ENCODE results near the gene CNTN5. TPM values are rescaled to one million over a fixed set of nuclear protein-coding genes. Genes with fewer than 3 reads are reported as not detected.

Gene CNTN5
- polyA plus RNA-seq, 1 donor from 2014 or later, result 1.1 TPM

GRCh38 chr11:99881610-99882009 lies 860.9 kb downstream of the CNTN5 start:
- no peak overlapping the region for H3K4me3 ChIP-seq (ENCODE audit: low read length)
- H3K27me3 ChIP-seq (ENCODE audit: insufficient read depth, low read depth, low read length), result no peaks in the 10 kb centered on the region
- TF ChIP-seq MXI1 (conservative IDR thresholded peaks at IDR 0.05; ENCODE audit: poor library complexity, severe bottlenecking) (no peak), POLR2AphosphoS5 (IDR thresholded peaks at IDR 0.05) (no peak), EZH2 (IDR thresholded peaks at IDR 0.05; ENCODE audit: borderline replicate concordance, insufficient read depth, low read length, poor library complexity, severe bottlenecking) (no peak), RAD21 (conservative IDR thresholded peaks at IDR 0.05) (no peak), CTCF (IDR thresholded peaks at IDR 0.05; ENCODE audit: poor library complexity, severe bottlenecking) (no peak), SMC3 (conservative IDR thresholded peaks at IDR 0.05; ENCODE audit: poor library complexity) (no peak)
- H3K9ac ChIP-seq (ENCODE audit: low read length), result no peak overlapping the region
- no peaks in the 10 kb centered on the region for H3K9me3 ChIP-seq (ENCODE audit: low read length)
- no peaks in the 10 kb centered on the region for H3K9me2 ChIP-seq (ENCODE audit: insufficient read depth, low read length)
- no peaks in the 10 kb centered on the region for H4K20me1 ChIP-seq (ENCODE audit: insufficient read depth)
- no peaks in the 10 kb centered on the region for H3K79me2 ChIP-seq (replicated peaks; ENCODE audit: insufficient read depth, low read length)
- no peak overlapping the region for H3K27ac ChIP-seq (ENCODE audit: low read length)
- H3K36me3 ChIP-seq (ENCODE audit: insufficient read depth, low read length), result no peaks in the 10 kb centered on the region
- no peak overlapping the region for H3K4me2 ChIP-seq (ENCODE audit: low read length)
- no peak overlapping the region for H2AFZ ChIP-seq (ENCODE audit: low read depth, low read length)
- H3F3A ChIP-seq (ENCODE audit: insufficient read depth, low read length, poor library complexity, severe bottlenecking), result no peaks in the 10 kb centered on the region

GRCh38 chr11:99884750-99885149 lies 864.0 kb downstream of the CNTN5 start:
- no peak overlapping the region for H3K4me2 ChIP-seq (ENCODE audit: low read length)
- no peak overlapping the region for H3K27ac ChIP-seq (ENCODE audit: low read length)
- no peaks in the 10 kb centered on the region for H3F3A ChIP-seq (ENCODE audit: insufficient read depth, low read length, poor library complexity, severe bottlenecking)
- H3K9me2 ChIP-seq (ENCODE audit: insufficient read depth, low read length), result no peaks in the 10 kb centered on the region
- no peaks in the 10 kb centered on the region for H3K79me2 ChIP-seq (replicated peaks; ENCODE audit: insufficient read depth, low read length)
- H3K27me3 ChIP-seq (ENCODE audit: insufficient read depth, low read depth, low read length), result no peaks in the 10 kb centered on the region
- H3K9ac ChIP-seq (ENCODE audit: low read length), result no peak overlapping the region
- H4K20me1 ChIP-seq (ENCODE audit: insufficient read depth), result no peaks in the 10 kb centered on the region
- no peaks in the 10 kb centered on the region for H3K36me3 ChIP-seq (ENCODE audit: insufficient read depth, low read length)
- no peak for TF ChIP-seq SMC3 (conservative IDR thresholded peaks at IDR 0.05; ENCODE audit: poor library complexity)
- TF ChIP-seq CTCF (IDR thresholded peaks at IDR 0.05; ENCODE audit: poor library complexity, severe bottlenecking), result no peak
- TF ChIP-seq TAF1 (IDR thresholded peaks at IDR 0.05; ENCODE audit: low read depth), result no peak
- TF ChIP-seq MXI1 (conservative IDR thresholded peaks at IDR 0.05; ENCODE audit: poor library complexity, severe bottlenecking), result no peak
- no peak for TF ChIP-seq RAD21 (conservative IDR thresholded peaks at IDR 0.05)
- no peak for TF ChIP-seq EP300 (conservative IDR thresholded peaks at IDR 0.05; ENCODE audit: poor library complexity, severe bottlenecking)
- no peak for TF ChIP-seq REST (IDR thresholded peaks at IDR 0.05; ENCODE audit: borderline replicate concordance)
- TF ChIP-seq POLR2AphosphoS5 (IDR thresholded peaks at IDR 0.05), result no peak
- TF ChIP-seq EZH2 (IDR thresholded peaks at IDR 0.05; ENCODE audit: borderline replicate concordance, insufficient read depth, low read length, poor library complexity, severe bottlenecking), result no peak
- H3K4me3 ChIP-seq (ENCODE audit: low read length), result no peak overlapping the region
- no peak overlapping the region for H2AFZ ChIP-seq (ENCODE audit: low read depth, low read length)
- H3K9me3 ChIP-seq (ENCODE audit: low read length), result no peaks in the 10 kb centered on the region
